ENCODE results near the gene LIMS4.
"Not testable (repeated sequence)": the region's sequence is repeated elsewhere in the genome, so short reads cannot be mapped to it uniquely, and the experiment has no call there.

The LIMS4 gene

DNA sequence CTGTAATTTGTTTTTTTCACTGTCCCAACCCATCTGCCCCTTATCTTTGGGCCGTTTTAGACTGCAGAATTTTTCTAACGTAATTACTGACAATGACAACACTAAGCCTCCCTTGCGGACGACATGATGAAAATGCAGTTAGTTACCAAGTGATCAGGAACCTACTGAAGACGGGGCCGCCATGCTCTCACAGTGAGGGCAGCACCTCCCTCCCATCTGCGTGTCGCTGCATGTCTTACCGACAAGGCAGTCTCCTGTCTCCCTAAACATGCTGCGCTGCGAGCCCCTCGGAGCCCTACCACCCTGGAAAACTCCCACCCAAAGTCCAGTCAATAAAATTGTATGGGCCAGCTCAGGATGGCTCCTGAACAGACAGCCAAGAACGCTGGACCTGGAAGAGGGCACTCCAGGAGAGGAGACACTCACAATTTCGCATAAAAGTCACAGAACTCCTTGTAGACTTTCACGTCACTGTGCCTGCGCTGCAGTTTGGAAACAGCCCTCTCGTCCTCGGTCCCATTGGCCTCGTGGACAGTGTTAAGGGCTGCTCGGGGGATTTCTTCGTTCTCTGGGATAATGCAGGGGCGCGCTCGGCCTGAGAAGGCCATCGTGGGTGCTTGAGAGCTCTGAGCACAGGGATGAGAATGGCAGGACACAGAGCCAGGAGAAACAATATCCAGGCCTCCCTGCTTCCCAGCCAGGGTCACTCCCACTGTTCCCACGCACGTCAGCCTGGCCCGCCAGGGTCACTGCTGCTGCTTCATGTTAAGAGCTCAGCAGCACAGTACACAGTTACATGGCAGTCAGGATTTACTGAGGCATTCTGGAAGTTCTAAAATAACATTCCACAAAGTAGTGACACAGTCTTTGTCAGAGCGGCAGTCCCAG, at the start of gene LIMS4:
Gene LIMS4 (minus strand): TSS at position 646 of the 888 bp plus-strand sequence. CDS start 38 bp downstream, at position 608.
- not testable (repeated sequence) for DNase-seq

DNA sequence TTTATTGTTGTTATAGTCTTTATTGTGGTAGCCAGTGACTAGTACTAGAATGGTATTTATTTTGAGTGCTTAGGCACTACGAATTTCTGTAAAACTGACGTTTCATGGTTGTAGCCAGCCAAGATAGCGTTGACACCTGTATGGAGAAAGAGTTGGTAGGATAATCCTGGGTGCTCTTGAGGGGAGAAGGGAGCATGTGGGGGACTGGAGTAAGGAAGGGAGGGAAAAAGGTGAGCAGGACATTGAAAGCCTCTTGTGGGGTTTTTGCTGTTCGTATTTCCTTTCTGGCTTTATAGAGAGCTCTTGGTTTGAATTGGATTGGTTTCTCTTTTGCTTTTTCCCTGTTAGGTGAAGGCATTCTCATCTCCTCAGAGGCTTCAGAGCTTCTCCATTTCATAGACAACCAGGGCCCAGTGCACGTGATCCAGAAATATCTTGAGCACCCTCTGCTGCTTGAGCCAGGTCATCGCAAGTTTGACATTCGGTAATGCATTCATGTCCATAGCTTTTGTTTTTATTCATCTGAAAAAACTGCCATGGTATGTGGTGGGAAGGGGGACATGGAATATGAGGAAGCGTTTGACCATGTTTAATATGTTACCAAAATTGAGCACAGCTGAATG, 27.2 kb upstream of the LIMS4 start:
- DNase-seq, result not testable (repeated sequence)

DNA sequence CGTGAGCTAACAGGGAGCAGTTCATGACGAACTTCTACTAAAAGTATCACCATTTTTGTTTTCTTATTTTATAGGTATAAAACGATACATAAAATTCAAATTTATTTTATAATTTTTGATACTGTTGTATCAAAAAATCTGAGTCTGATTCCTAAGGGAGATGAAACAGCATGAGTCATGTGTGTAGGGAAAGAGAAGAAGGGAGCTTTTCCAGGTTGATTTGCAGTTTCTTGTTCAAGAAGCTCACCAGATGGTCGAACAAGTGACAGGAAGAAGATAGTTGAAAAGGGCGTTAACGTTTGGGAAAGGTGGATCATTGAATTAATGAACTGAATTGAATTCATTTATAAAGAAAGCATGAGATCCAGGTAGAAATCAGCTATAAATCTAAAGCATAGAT, 23.4 kb upstream of the LIMS4 start:
- DNase-seq, result not testable (repeated sequence)

DNA sequence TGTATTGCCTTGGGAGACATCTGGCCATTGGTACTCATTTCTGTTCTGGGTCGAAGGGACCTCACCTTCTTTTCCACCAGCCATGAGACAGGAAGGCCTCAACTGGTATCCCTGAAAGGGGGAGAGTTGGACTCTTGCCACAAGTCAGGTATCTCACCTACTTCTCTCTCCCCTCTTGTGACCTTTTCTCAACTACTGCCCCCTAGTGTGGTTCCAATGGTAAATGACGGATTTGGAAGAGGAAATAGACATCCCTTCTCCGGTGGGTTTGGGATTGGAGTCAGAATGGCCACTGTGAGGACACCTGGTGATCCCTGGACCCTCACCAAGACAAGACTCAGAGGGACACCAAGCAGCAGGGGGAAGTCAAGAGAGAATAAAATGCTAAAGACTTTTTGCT, 21.9 kb upstream of the LIMS4 start:
- not testable (repeated sequence) for DNase-seq

- DNase-seq, result not testable (repeated sequence)
These were observed 16.4 kb upstream of the LIMS4 start for GRCh38 chr2:110488991-110489390.

DNA sequence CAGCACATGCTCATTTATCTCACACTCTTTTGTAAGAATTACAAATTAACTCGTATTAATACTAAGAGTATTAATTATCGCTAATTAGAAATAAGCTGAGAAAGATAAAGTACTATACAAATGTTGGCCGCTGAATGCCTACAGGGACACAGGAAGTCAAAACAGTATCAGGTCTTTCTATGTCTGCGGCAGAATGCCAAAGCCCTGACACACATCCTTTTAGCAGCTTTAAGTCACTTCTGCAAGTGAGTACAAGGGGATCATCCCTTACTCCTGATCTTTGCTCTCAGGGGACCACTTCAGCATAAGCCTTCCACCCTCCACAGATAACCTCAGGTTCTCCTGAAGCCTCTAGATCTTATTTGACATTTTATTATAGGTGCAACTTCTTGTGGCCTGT, 10.1 kb upstream of the LIMS4 start:
- DNase-seq, result not testable (repeated sequence)

DNA sequence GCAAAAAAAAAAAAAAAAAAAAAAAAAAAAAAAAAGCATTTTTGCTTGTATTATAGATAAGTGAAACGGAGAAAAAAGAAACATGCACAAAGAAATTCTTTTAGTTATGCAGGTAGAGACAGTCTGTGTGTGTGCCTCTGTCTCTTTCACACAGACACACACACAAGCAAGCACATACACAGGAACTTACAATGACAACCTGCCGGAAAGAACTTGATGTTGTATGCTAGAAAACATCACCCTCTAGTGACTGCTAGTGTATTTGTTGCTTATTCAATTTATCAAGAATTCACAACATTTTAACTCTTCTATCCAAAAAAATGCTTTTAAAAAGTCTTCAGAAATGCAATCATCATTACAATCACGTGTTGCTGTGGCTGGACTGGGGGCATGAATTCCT, 8.6 kb upstream of the LIMS4 start:
- DNase-seq, result not testable (repeated sequence)

DNA sequence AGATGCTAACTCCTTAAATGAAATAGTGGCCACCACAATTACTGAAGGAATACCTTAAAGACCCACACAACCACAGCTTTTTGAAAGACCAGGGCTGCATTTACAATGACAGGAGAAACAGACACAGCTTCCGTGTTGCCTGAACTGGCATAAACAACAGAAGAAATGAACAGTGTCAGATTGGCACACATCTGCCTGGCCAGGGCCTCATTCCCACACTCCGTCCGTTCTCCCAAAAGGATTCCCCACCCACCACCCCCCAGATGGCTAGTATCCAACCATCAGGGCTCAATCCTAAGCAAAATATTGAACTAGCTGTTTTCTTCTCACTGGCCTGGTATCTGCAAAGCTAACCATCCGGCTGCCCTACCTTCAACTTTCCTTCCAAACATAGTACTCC, 7.5 kb upstream of the LIMS4 start:
- DNase-seq, result not testable (repeated sequence)

GRCh38 chr2:110477370-110477769, 4.8 kb upstream of the LIMS4 start:
- not testable (repeated sequence) for DNase-seq

GRCh38 chr2:110476952-110477351, 4.3 kb upstream of the LIMS4 start:
- DNase-seq, result not testable (repeated sequence)

- not testable (repeated sequence) for DNase-seq
These were observed 3.2 kb upstream of the LIMS4 start for GRCh38 chr2:110475627-110476359.

DNA sequence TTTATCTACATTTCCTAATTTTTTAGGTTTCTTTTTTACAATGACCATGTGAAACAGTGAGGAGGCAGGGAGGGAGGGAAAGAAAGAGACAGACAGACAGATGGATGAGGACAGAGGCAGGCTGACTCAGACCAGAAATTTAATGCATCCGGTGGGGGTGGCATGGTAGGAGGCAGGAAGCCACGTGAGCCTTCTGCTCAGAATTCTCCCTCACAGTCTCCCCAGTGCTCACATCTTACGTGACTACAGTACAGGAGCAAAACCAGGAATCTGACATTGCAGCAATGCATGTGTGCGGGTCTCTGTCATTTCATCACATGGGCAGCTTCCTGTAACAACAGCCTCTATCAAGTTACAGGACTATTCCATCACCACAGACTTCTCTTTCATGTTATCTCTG, 2.3 kb upstream of the LIMS4 start:
- not testable (repeated sequence) for DNase-seq

GRCh38 chr2:110473059-110473358, 393 bp upstream of the LIMS4 start:
- DNase-seq, result not testable (repeated sequence)

- DNase-seq, result not testable (repeated sequence)
These were observed 3.7 kb downstream of the LIMS4 start for GRCh38 chr2:110468921-110469320.

DNA sequence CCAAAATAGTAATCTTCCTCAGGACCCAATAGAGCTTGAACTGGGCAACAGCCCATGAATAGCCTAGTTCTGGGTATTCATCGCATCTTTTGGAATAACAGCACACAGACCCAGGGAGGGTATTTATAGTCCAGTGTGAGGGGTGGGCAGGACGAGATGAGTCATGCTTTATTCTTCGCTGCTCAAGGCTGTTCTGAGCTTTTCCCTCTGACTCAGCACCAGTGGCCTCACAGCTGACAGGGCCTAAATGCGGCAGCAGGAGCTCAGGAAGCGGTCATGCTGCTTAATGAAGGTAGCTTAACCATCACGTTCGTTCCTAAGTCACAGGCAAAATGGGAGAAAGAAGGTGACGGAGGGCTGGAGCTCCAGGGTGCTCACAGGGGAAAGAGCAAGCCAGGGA, 7.3 kb downstream of the LIMS4 start:
- not testable (repeated sequence) for DNase-seq

DNA sequence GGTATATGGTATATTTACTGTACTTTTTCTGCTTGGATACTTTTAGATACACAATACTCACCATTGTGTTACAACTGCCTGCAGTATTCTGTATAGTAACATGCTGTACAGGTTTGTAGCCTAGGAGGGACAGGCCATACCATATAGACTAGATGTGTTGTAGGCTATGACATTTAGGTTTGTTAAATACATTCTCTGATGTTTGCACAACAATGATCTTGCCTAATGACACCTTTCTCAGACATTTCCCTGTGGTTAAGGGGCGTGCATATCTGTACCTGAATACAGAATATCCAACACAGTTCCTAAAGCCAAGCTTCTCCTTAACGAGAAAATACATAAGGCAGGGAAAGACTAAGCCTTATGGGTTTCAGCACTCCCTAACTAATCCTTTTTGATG, 10.2 kb downstream of the LIMS4 start:
- not testable (repeated sequence) for DNase-seq

GRCh38 chr2:110460318-110460717, 12.3 kb downstream of the LIMS4 start:
- not testable (repeated sequence) for DNase-seq

DNA sequence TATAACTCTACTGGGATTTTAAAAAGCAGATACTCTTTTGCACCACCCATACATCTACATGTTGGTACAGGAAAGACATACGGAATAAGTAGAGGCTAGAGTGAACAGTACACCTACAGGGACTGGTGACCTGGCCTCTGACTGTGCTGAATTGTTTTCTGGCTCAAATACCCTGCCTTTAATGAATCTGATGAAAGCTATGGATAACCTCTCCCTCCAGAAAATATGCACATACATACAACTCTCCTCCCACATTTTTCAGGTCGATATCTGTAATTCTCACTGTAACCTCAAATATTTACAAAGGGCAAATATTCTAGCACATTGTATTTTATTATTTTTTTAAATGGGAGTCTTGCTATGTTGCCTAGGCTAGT, 15.4 kb downstream of the LIMS4 start:
- DNase-seq, result not testable (repeated sequence)

DNA sequence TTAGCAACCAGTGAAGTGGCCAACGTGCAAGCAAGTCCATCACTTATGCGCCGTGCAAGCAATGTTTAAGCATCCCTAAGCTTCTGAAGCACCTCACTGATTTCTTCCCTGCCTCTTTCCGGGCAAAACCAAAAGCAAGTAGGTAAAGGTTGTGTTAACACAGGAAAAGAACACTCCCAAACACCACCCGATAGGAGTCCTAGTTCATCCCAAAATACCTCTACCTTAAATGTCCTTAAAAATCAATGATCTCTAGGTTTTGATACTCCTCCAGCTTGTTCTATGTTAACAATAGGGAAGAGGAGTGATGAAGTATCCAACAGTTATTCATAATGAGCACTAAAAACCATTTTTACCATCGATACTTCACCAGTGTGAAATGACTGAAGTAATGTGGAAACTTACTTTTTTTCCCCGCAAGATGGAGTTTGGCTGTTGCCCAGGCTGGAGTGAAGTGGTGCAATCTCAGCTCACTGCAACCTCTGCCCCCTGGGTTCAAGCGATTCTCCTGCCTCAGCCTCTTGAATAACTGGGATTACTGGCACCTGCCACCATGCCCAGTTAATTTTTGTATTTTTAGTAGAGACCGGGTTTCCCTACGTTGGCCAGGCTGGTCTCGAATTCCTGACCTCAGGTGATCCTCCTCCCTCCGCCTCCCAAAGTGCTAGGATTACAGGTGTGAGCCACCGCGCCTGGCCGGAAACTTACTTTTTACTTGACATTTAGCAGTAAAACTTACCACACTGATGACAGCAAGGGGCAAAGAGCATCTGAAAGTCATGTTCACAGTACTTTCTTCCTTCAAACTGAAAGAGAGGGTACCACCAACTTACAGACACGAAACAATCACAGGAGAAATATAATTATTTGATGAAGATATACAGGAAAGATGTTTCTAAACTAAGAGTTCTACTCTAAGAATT, 16.1 kb downstream of the LIMS4 start:
- DNase-seq, result not testable (repeated sequence)

DNA sequence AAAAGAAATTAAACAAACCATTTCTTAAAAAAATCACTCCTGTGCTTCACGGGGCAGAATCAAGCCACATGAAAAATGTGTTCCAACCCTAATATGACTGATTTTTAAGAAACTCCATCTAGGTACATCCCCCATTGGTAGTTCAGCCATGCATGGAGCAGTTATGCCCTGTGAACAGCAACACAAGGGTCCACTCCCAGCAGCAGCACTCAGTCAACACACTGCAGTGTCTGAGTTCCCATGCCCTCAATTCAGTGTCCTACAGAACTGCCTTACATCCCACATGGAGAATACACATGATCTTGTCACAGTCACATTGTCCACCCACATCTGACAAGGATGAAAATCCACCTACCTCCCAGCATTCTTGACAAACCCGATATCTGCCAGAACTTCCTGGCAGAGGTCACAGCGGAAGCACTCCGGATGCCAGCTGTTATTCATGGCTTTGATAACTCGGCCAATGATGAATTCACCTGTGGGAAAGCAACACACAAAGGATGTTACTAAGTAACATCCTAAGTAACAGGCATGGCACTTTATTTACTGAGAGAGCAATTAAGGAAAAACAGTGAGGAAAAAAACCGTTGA, 17.4 kb downstream of the LIMS4 start:
- DNase-seq, result not testable (repeated sequence)

GRCh38 chr2:110450951-110451350, 21.7 kb downstream of the LIMS4 start:
- not testable (repeated sequence) for DNase-seq
